Sigmoid colon (tissue), 4 donors: Measurements from ENCODE around the gene GPHA2.

Experiments used
- CTCF ChIP-seq, 4 experiments: fragments of 450-650 bp in 3 of 4; fragments of 200-600 bp in 1 of 4; IDR thresholded peaks; one replicate each; pipeline ENCODE4 v1.5.1; 2016 to 2019; ENCODE audit warnings: antibody characterized with exemption in 4 of 4, mild to moderate bottlenecking in 3 of 4, moderate library complexity in 2 of 4
- EP300 ChIP-seq, 4 donors: sonication (generic); formaldehyde crosslinking; IDR thresholded peaks; one replicate each; pipeline ENCODE4 v1.6.1; 2017; ENCODE audit warnings: antibody characterized with exemption in 4 of 4
- POLR2A ChIP-seq, 2 donors: fragments of 450-650 bp; IDR thresholded peaks; one replicate each; pipeline ENCODE4 v1.6.1; 2016; ENCODE audit warnings: antibody characterized with exemption in 2 of 2, mild to moderate bottlenecking in 2 of 2, moderate library complexity in 2 of 2
- POLR2AphosphoS5 ChIP-seq, 4 donors: sonication (generic); formaldehyde crosslinking; IDR thresholded peaks; one replicate each; pipeline ENCODE4 v1.6.1; 2017; ENCODE audit warnings: antibody characterized with exemption in 4 of 4

- no peak for TF ChIP-seq EP300 (IDR thresholded peaks at IDR 0.05)
- no peak for TF ChIP-seq POLR2AphosphoS5 (IDR thresholded peaks at IDR 0.05)
- no peak for TF ChIP-seq CTCF (IDR thresholded peaks at IDR 0.05)
- TF ChIP-seq POLR2A (IDR thresholded peaks at IDR 0.05), result no peak
Measured at GRCh38 chr11:64963072-64963631, 27.5 kb upstream of the GPHA2 start.
